ENCODE measurements around the gene RPL11. TPM values are rescaled to one million over a fixed set of nuclear protein-coding genes. Genes with fewer than 3 reads are reported as not detected.

RPL11 gene
- total and polyA plus RNA-seq, 10 of the 15 experiments (the other 5 are each of a cell fraction or from before 2014, with no cell fraction given): 968 to 4,611 (median 2,521) TPM

Other genes starting within 250 kb of the RPL11 start
Only the 7 nearest of the 10 such genes appear.
- 23.7 and 24.6 TPM in 2 replicates for gene E2F2, start 160.6 kb upstream of the RPL11 start, total RNA-seq (2014; rRNA removed)
- gene E2F2, start 160.6 kb upstream of the RPL11 start, total RNA-seq (2014; rRNA removed; fragmentation: Illumina TruSeq; extraction: Trizol): 13.4 and 14.7 TPM in 2 replicates
- 24.0 and 27.2 TPM in 2 replicates for gene E2F2, start 160.6 kb upstream of the RPL11 start, total RNA-seq (2021)
- gene E2F2, start 160.6 kb upstream of the RPL11 start, polyA plus RNA-seq (2011; rRNA removed): 2.3 and 3.8 TPM in 2 replicates
- gene E2F2, start 160.6 kb upstream of the RPL11 start, polyA plus RNA-seq (2014; fragmentation: Illumina TruSeq; extraction: Trizol): 9.0 and 14.5 TPM in 2 replicates
- gene E2F2, start 160.6 kb upstream of the RPL11 start, polyA plus RNA-seq (2014; fragmentation: Nextera tagmentation; extraction: Ambion mirVana): 1 to 10 TPM; 4.3 to 4.6 TPM
- gene E2F2, start 160.6 kb upstream of the RPL11 start, polyA plus RNA-seq (2014; rRNA removed): 10.4 and 12.2 TPM in 2 replicates
- 10 to 100 TPM; 17.5 to 18.0 TPM for gene E2F2, start 160.6 kb upstream of the RPL11 start, polyA plus RNA-seq (2016; fragmentation: Nextera tagmentation; extraction: Ambion mirVana)
- gene ID3, start 132.3 kb upstream of the RPL11 start, total RNA-seq (2014; rRNA removed): 403 and 449 TPM in 2 replicates
- 129 and 136 TPM in 2 replicates for gene ID3, start 132.3 kb upstream of the RPL11 start, total RNA-seq (2014; rRNA removed; fragmentation: Illumina TruSeq; extraction: Trizol)
- gene ID3, start 132.3 kb upstream of the RPL11 start, total RNA-seq (2021): 278 and 285 TPM in 2 replicates
- 33.6 and 44.0 TPM in 2 replicates for gene ID3, start 132.3 kb upstream of the RPL11 start, polyA plus RNA-seq (2011; rRNA removed)
- 44.0 and 122 TPM in 2 replicates for gene ID3, start 132.3 kb upstream of the RPL11 start, polyA plus RNA-seq (2014; fragmentation: Illumina TruSeq; extraction: Trizol)
- gene ID3, start 132.3 kb upstream of the RPL11 start, polyA plus RNA-seq (2014; fragmentation: Nextera tagmentation; extraction: Ambion mirVana): 100 to 1,000 TPM in 1 of 2 experiments, 10 to 100 TPM in 1; 42.7 to 104 TPM
- gene ID3, start 132.3 kb upstream of the RPL11 start, polyA plus RNA-seq (2014; rRNA removed): 389 and 394 TPM in 2 replicates
- 100 to 1,000 TPM; 459 to 475 TPM for gene ID3, start 132.3 kb upstream of the RPL11 start, polyA plus RNA-seq (2016; fragmentation: Nextera tagmentation; extraction: Ambion mirVana)
- 31.3 and 31.8 TPM in 2 replicates for gene ELOA, start 51.7 kb downstream of the RPL11 start, total RNA-seq (2014; rRNA removed)
- 44.2 and 47.9 TPM in 2 replicates for gene ELOA, start 51.7 kb downstream of the RPL11 start, total RNA-seq (2014; rRNA removed; fragmentation: Illumina TruSeq; extraction: Trizol)
- gene ELOA, start 51.7 kb downstream of the RPL11 start, total RNA-seq (2021): 46.2 and 46.6 TPM in 2 replicates
- gene ELOA, start 51.7 kb downstream of the RPL11 start, polyA plus RNA-seq (2011; rRNA removed): 23.5 and 25.7 TPM in 2 replicates
- gene ELOA, start 51.7 kb downstream of the RPL11 start, polyA plus RNA-seq (2014; fragmentation: Illumina TruSeq; extraction: Trizol): 56.4 and 63.3 TPM in 2 replicates
- gene ELOA, start 51.7 kb downstream of the RPL11 start, polyA plus RNA-seq (2014; fragmentation: Nextera tagmentation; extraction: Ambion mirVana): 10 to 100 TPM; 20.1 to 24.8 TPM
- gene ELOA, start 51.7 kb downstream of the RPL11 start, polyA plus RNA-seq (2014; rRNA removed): 30.8 and 33.4 TPM in 2 replicates
- 10 to 100 TPM; 57.7 to 63.6 TPM for gene ELOA, start 51.7 kb downstream of the RPL11 start, polyA plus RNA-seq (2016; fragmentation: Nextera tagmentation; extraction: Ambion mirVana)
- gene PITHD1, start 86.6 kb downstream of the RPL11 start, total RNA-seq (2014; rRNA removed): 75.6 and 81.1 TPM in 2 replicates
- gene PITHD1, start 86.6 kb downstream of the RPL11 start, total RNA-seq (2014; rRNA removed; fragmentation: Illumina TruSeq; extraction: Trizol): 64.2 and 68.6 TPM in 2 replicates
- 61.7 and 65.5 TPM in 2 replicates for gene PITHD1, start 86.6 kb downstream of the RPL11 start, total RNA-seq (2021)
- gene PITHD1, start 86.6 kb downstream of the RPL11 start, polyA plus RNA-seq (2011; rRNA removed): 80.5 and 82.2 TPM in 2 replicates
- 64.4 and 69.9 TPM in 2 replicates for gene PITHD1, start 86.6 kb downstream of the RPL11 start, polyA plus RNA-seq (2014; fragmentation: Illumina TruSeq; extraction: Trizol)
- 10 to 100 TPM; 23.7 to 43.3 TPM for gene PITHD1, start 86.6 kb downstream of the RPL11 start, polyA plus RNA-seq (2014; fragmentation: Nextera tagmentation; extraction: Ambion mirVana)
- gene PITHD1, start 86.6 kb downstream of the RPL11 start, polyA plus RNA-seq (2014; rRNA removed): 69.6 and 72.6 TPM in 2 replicates
- gene PITHD1, start 86.6 kb downstream of the RPL11 start, polyA plus RNA-seq (2016; fragmentation: Nextera tagmentation; extraction: Ambion mirVana): 10 to 100 TPM; 64.8 to 73.2 TPM
- gene LYPLA2, start 99.3 kb downstream of the RPL11 start, total RNA-seq (2014; rRNA removed): 94.0 and 107 TPM in 2 replicates
- gene LYPLA2, start 99.3 kb downstream of the RPL11 start, total RNA-seq (2014; rRNA removed; fragmentation: Illumina TruSeq; extraction: Trizol): 28.8 and 30.1 TPM in 2 replicates
- 77.0 and 79.6 TPM in 2 replicates for gene LYPLA2, start 99.3 kb downstream of the RPL11 start, total RNA-seq (2021)
- gene LYPLA2, start 99.3 kb downstream of the RPL11 start, polyA plus RNA-seq (2011; rRNA removed): 21.9 and 41.5 TPM in 2 replicates
- 15.5 and 47.7 TPM in 2 replicates for gene LYPLA2, start 99.3 kb downstream of the RPL11 start, polyA plus RNA-seq (2014; fragmentation: Illumina TruSeq; extraction: Trizol)
- gene LYPLA2, start 99.3 kb downstream of the RPL11 start, polyA plus RNA-seq (2014; fragmentation: Nextera tagmentation; extraction: Ambion mirVana): 1 to 10 TPM; 2.7 to 5.9 TPM
- gene LYPLA2, start 99.3 kb downstream of the RPL11 start, polyA plus RNA-seq (2014; rRNA removed): 110 and 131 TPM in 2 replicates
- gene LYPLA2, start 99.3 kb downstream of the RPL11 start, polyA plus RNA-seq (2016; fragmentation: Nextera tagmentation; extraction: Ambion mirVana): 100 to 1,000 TPM; 116 to 129 TPM
- 46.8 and 51.6 TPM in 2 replicates for gene GALE, start 108.9 kb downstream of the RPL11 start, total RNA-seq (2014; rRNA removed)
- 24.2 and 27.6 TPM in 2 replicates for gene GALE, start 108.9 kb downstream of the RPL11 start, total RNA-seq (2014; rRNA removed; fragmentation: Illumina TruSeq; extraction: Trizol)
- gene GALE, start 108.9 kb downstream of the RPL11 start, total RNA-seq (2021): 41.7 and 47.5 TPM in 2 replicates
- gene GALE, start 108.9 kb downstream of the RPL11 start, polyA plus RNA-seq (2011; rRNA removed): 14.5 and 23.8 TPM in 2 replicates
- gene GALE, start 108.9 kb downstream of the RPL11 start, polyA plus RNA-seq (2014; fragmentation: Illumina TruSeq; extraction: Trizol): 23.6 and 34.0 TPM in 2 replicates
- 1 to 10 TPM; 4.2 to 10.0 TPM for gene GALE, start 108.9 kb downstream of the RPL11 start, polyA plus RNA-seq (2014; fragmentation: Nextera tagmentation; extraction: Ambion mirVana)
- gene GALE, start 108.9 kb downstream of the RPL11 start, polyA plus RNA-seq (2014; rRNA removed): 50.2 and 50.8 TPM in 2 replicates
- 10 to 100 TPM; 72.2 to 93.7 TPM for gene GALE, start 108.9 kb downstream of the RPL11 start, polyA plus RNA-seq (2016; fragmentation: Nextera tagmentation; extraction: Ambion mirVana)
- 34.2 and 35.9 TPM in 2 replicates for gene HMGCL, start 133.6 kb downstream of the RPL11 start, total RNA-seq (2014; rRNA removed)
- gene HMGCL, start 133.6 kb downstream of the RPL11 start, total RNA-seq (2014; rRNA removed; fragmentation: Illumina TruSeq; extraction: Trizol): 29.4 and 34.0 TPM in 2 replicates
- gene HMGCL, start 133.6 kb downstream of the RPL11 start, total RNA-seq (2021): 29.4 and 33.1 TPM in 2 replicates
- gene HMGCL, start 133.6 kb downstream of the RPL11 start, polyA plus RNA-seq (2011; rRNA removed): 30.6 and 35.5 TPM in 2 replicates
- gene HMGCL, start 133.6 kb downstream of the RPL11 start, polyA plus RNA-seq (2014; fragmentation: Illumina TruSeq; extraction: Trizol): 28.0 and 34.2 TPM in 2 replicates
- 100 to 1,000 TPM in 1 of 2 experiments, 10 to 100 TPM in 1; 75.9 to 127 TPM for gene HMGCL, start 133.6 kb downstream of the RPL11 start, polyA plus RNA-seq (2014; fragmentation: Nextera tagmentation; extraction: Ambion mirVana)
- 32.1 and 37.3 TPM in 2 replicates for gene HMGCL, start 133.6 kb downstream of the RPL11 start, polyA plus RNA-seq (2014; rRNA removed)
- gene HMGCL, start 133.6 kb downstream of the RPL11 start, polyA plus RNA-seq (2016; fragmentation: Nextera tagmentation; extraction: Ambion mirVana): 10 to 100 TPM; 40.1 to 40.5 TPM

Data from GM12878 (cell line).